NCI-H2081 treated with DMSO at 0.1 percent for 48 hours (cell line): Measurements from ENCODE around the gene MACROD1.
A peak's percentile ranks its signal among the peaks of the same experiment; 100 is the strongest.

Experiments
- DNase-seq: peaks from one replicate; lab custom pipeline; 2025; lab: John Stamatoyannopoulos, UW

The MACROD1 gene, protein sequence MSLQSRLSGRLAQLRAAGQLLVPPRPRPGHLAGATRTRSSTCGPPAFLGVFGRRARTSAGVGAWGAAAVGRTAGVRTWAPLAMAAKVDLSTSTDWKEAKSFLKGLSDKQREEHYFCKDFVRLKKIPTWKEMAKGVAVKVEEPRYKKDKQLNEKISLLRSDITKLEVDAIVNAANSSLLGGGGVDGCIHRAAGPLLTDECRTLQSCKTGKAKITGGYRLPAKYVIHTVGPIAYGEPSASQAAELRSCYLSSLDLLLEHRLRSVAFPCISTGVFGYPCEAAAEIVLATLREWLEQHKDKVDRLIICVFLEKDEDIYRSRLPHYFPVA

DNA sequence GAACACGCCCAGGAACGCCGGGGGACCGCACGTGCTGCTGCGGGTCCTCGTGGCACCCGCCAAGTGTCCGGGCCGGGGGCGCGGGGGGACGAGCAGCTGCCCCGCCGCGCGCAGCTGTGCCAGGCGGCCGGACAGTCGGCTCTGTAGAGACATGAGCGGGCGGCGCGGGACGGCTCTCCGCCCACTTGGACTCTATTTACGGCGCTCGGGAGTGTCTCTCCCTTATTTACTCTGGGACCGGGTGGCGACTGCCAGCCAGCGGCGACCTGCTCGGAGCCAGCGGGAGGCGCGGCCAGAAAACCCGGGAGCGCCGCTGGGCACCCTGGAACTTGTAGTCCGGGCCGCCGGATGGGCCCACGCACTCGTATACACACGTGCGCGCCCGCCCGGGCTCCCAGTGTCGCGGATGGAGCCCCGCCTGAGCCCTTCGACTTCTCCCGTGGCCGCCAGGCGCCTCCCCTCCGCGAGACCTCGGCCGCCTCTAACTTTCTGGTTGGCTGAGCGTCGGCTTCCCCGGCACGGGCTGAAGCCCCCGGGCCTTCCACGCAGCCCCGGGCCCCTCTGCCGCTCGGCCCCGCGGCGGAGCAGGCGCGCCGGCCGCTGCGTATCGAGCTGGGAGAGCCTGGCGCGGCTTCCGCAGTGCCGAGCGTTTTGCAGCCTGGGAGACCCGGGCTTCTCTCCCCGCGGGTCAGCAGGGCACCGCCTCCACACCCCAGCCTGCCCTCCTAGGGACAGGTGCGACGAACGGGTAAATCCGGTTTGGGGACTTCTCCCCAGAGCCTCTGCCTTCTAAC lies at the start of gene MACROD1:
Gene MACROD1 (minus strand): TSS at position 272 of the 794 bp plus-strand sequence. CDS start 119 bp downstream, at position 153.
- DNase-seq: peak; percentile 59

DNA sequence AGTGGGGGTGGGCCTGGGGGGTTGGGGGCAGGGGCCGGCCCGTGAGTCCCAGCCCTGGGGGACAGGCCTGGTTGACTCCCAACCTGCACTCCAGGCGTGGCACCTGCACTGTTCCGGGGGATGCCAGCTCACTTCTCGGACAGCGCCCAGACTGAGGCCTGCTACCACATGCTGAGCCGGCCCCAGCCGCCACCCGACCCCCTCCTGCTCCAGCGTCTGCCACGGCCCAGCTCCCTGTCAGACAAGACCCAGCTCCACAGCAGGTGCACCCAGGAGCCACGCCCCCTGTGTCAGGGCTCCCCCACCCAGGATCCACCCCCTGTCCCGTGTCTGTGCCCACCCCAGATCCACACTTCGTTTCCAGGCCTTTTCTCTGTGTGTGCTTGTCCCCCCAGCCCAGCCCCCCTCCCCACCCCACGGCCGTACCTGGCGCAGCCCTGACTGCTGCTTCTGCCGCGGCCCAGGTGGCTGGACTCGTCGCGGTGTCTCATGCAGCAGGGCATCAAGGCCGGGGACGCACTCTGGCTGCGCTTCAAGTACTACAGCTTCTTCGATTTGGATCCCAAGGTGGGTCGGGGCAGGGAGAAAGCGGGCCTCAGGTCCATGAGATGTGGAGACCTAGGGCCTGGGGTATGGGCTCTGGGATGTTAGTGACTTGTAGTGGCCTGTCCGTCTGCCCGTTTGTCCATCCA lies 45.4 kb upstream of the MACROD1 start:
- DNase-seq: no peak

DNA sequence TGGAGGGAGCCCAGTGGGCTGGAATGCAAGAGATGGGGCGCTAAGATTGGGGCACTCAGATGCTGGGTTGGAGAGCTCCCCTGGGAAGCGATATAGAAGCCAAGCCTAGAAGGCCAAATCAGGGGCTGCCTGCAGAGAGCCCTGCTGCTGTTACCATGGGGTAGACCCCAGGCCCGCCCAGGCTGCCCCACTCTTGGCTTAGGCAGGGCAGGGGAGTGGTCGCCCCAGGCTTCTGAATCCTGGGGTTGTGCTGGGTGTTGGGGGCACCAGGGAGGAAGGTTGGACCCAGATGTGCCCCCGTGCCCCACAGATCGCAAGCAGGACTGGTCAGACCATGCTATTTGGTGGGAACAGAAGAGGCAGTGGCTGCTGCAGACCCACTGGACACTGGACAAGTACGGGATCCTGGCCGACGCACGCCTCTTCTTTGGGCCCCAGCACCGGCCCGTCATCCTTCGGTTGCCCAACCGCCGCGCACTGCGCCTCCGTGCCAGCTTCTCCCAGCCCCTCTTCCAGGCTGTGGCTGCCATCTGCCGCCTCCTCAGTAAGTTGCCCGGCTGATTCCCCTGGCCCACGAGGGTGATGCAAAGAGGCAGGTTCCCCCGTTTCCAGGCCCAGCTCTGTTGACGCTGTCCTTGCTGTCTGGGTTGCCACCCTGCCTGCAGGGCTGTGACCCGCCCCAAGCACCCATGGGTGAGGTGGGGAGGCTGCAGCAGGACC lies 44.5 kb upstream of the MACROD1 start:
- no peak for DNase-seq

DNA sequence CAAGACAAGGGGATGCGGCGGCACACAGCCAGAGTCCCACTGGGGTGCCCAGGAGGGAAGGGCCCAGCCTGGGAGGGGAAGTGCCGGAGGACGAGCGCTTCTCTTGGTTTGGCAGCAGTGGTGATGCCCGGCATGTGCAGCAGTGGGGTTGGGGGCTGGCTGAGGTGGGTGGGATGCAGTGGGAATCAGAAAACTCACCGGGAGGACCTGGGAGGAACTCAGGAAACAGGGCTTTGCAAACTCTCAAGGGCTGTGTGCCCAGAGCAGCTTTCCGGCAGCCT lies 43.6 kb upstream of the MACROD1 start:
- DNase-seq: no peak

DNA sequence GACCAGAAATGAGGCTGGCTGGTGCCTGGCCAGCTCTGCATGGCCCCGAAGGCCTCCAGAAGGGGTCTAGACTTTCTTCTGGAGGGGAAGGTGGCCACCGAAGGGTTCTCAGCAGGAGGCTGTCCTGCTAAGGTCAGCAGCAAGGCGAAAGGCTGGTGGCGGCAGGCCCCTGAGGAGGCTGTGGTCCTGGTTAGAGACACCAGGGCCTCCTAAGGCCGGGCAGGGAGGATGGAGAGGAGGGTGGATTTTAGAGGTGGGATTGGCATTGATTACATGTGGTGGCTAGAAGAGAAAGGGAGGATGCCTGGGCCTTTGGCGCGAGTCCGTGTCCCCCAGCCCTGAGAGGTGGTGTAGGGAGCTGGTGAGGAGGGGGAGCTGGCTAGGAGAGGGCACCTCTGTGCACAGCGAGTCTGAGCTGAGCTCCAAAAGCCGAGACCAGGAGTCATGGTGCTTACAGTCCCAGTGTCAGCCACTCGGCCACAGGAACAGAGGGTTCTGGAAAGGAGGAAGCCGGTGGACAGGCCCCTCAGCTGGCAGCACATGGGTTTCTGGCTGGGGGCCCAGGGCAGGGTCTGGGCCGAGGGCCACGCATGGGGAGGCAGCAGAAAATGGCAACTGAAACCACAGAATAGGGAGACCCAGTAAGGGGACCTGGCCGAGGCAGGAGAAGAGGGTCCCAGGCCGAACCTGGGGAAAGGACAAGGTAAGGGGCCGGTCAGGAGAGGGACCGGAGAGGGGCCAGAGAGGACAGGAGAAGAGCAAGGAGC lies 43.1 kb upstream of the MACROD1 start:
- no peak for DNase-seq

DNA sequence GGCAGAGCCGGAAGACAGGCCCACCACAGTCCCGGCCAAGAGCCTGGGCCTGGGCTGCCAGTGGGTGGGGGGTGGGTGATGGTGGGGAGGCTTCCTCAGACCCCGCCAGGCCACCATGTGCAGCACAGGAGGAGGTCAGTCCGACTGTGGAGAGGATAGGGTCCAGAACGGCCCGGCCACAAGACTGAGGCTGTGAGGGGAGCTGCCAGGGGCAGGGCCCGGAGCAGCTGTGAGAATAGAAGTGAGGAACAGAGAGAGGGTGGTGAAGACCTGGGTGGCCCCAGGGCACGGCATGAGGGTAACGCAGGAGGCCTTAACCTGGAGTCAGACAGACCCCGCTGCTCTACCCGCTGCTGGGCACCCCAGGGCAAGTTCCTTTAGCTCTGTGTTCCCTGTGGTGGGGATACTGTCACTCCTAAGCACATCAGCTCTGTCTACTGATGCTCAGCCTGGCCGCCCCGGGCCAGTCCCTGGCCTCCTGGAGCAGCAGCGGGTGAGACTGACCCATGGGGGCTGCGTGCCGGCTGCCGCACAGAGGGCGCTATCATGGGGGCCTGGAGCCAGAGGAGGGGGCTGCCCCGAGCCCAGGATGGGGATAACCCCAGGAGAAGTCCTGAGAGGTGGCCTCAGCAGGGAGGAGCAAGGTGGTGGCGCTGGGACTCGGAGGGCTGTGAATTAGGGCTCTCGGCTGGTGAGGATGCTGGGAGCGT lies 42.3 kb upstream of the MACROD1 start:
- no peak for DNase-seq

DNA sequence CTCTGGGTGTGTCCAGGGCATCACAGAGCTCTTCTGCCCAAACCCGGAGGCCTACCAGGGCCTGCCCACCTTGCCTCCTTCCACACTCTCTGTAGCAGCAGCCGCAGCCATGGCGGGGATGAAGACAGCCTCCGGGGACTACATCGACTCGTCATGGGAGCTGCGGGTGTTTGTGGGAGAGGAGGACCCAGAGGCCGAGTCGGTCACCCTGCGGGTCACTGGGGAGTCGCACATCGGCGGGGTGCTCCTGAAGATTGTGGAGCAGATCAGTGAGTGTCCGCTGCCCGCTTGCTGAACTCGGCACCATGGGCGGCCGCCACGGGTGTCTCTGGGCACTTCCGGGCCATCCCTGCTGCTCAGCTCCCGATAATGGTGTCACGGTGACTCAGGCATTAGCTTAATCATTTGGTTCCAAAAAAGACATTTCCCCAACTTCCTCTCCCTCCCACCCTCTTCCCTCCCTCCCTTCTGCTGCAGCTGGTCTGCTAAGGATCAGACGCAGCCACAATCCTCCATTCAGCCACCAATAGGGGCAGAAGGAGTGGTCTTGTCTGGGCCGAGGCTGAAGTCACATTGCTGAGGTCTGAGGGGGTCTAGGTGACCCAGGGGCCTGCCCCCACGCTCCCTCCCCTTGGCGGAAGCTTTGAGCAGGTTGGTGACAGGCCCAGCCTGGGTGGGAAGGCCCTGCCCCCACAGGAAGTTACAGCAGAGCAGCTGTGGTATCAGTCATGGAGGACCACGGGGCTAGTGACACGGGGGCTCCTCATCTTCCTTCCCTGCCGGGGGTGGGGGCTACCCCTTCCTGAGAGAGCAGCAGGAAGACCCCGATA lies 41.6 kb upstream of the MACROD1 start:
- DNase-seq: no peak

DNA sequence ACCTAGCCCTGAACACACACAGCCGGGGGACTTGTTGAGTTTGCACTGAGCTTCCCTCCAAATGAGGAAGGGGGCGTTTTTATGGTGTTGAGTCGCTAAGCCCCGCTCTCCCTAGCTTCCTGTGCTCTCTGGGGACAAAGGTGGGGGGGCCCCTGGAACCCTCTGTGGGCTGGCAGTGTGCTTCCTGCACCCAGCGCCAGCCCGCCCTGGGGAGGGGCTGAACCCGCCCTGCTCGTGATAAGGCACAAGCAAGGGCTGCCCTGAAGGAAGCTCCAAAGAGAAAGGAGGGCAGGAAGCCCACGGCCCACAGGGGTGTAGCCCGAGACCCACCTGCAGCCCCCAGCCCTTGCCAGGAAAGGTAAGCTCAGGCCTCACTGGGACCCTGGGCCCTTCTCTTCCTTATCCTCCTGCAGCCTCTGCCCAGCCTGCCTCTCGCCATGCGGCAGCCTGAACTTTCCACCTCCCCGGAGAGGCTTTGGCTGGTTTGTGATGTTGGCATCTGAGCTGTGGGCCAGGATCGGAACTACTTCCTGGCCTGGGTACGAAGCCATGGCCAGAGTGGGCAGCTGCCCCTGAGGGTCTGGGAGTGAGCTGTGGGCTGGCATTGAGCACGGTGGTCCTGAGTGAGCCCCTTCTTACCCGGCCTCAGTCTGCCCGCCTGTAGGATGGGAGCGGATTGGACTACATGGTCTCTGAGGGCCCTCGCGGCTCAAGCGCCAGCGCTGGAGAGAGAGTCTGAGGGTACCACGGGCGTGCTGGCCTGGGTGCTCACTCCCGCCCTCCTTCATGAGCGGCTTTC lies 40.7 kb upstream of the MACROD1 start, which contains the start of gene FERMT3:
Gene FERMT3 (plus strand): TSS at position 265 of the 799 bp plus-strand sequence. CDS start 644 bp downstream, outside the sequence.
- DNase-seq: no peak

DNA sequence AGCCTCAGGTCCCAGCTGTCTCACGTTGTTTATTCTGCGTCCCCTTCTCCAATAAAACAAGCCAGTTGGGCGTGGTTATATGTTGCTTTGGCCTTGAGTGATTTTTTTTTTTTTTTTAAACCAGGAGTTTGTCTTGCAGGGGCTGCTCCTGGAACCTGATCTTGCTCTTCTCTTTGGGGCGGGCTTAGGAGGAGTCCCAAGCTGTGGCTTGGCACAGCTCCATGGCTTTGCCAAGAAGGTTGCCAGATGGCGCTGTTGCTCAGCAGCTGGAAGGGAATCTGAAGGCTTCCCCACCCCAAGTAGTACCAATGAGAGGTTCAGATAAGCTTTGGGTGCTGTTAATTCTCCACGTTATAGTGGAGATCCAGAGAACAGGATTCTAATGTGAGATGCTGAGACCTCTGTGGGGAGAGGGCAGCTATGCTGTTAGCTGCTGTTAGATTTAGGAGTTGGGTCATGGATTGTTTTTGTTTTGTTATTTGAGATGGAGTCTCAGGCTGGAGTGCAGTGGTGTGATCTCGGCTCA lies 38.6 kb upstream of the MACROD1 start:
- DNase-seq: no peak

DNA sequence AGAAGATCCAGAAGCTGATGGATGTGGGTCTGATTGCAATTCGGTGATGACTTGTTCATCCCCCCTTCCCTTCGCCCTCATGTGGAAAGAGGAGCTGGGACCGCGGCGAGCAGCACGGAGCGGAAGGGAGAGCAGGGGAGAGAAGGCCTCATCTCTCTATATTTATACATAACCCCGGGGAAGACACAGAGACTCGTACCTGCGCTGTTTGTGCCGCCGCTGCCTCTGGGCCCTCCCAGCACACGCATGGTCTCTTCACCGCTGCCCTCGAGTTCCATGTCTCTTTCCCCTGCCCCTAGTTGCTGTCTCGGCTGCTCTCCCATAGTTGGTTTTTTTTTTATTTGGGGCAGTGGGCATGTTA lies 38.1 kb upstream of the MACROD1 start:
- no peak for DNase-seq

DNA sequence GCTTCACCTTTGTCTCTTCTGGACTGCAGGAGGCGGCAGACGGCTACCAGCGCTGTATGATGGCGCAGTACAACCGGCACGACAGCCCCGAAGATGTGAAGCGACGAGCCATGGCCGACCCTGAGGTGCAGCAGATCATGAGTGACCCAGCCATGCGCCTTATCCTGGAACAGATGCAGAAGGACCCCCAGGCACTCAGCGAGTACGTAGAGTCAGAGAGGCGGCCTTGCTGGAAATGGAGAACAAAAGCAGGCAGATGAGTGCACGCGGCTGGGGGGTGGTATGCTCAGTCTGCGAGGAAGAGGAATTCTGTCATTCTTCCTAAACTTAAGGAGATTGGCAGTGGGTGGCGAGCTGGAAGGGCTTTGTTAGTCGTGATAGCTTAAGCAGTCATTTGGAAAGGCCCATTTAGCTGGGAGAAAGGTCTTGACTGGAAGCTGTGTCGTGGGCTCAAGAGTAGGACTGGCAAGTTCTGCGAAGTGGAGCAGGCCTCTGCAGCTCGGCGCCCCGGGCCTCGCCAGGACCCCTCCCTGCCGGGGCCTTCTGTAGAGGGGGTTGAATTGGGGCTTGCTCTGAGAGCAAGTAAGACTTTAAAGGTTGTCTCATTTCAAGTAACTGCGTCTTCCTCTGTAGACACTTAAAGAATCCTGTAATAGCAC lies 37.6 kb upstream of the MACROD1 start:
- DNase-seq: no peak

DNA sequence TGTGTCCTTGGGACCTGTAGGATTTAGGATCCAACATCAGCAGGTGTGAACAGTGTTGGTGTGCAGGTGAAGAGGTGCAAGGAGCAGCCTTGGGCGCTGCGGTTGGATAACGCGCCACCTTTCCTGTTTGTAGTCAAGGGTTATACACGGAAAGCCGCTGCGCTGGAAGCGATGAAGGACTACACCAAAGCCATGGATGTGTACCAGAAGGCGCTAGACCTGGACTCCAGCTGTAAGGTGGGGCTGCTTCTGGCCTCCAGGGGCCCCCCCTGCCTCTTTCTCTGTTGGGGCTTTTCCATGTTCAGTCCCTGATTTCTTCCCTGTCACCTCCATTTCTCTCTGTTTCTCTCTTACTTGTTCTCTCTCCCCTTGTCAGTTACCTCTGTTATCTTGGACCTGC lies 37.1 kb upstream of the MACROD1 start:
- DNase-seq: no peak

DNA sequence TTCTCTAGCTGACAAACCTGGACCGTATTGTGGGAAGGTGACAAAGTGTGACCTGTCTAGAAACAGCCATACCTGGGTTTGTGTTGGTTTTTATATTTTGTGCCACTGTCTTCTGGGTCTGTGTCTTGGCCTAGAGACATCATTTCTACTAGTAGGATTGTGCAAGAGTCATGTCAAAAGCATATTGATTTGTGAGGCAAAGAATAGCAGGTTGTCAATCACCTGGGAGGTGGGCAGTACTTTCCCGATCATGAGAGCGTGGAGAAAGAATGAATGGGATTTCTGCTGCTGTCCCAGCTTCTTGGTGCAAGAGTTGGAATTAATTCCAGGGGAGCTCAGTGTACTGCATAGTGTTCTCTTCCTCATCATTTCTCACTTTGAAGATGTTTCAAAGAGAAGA lies 35.6 kb upstream of the MACROD1 start:
- no peak for DNase-seq

DNA sequence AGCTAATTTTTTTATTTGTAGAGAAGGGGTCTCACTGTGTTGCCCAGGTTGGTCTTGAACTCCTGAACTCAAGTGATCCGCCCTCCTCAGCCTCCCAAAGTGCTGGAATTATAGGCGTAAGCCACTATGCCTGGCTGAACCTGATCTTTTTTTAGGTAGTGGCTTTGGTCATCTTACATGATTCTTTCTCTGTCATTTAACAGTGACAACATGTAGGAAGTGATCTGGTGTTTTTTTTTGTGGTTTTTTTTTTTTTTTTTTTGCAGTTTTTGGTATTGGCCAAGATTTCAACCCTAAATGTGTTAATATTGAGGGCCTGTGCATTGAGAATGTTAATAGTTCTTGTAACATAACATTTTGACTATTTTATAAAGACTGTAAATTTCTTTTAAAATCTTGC lies 32.6 kb upstream of the MACROD1 start:
- no peak for DNase-seq

DNA sequence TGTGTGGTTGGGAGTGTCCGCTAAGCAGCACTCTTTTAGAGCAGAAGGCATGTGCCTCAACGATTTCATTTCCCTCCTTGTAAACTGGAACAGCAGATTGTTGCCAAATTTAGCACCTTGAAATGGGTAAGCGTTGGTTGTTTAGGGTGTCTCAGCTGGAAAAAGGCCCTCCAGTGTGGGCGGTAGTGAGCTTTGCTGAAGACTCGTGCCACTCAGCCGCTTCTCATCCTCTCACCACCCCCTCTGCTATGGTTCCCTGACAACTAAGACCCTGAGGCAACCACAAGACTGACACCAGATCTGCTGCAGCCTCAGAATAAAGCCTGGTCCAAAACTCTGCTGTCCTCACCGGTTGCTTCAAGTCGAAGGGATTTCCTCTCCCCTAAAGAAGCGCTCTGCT lies 30.7 kb upstream of the MACROD1 start:
- DNase-seq: no peak

DNA sequence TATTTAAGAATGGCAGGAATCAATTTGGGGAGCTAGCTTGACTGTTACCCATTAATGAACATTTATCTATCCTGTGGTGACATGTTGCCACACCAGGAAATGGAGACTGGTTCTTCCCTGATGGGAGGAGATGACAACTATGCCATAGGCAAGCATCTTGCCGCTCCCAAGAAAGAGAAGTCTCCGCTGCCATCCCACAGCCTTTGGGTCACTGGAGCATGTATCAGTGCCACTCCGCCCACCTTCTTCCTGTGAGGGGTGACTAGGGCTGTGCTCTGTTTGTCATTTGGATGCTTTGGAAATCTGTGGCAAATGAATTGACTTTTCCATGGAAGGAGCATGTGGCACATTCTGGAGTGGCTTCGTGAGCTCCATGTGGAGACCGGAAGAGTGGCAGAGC lies 26.5 kb upstream of the MACROD1 start:
- no peak for DNase-seq

DNA sequence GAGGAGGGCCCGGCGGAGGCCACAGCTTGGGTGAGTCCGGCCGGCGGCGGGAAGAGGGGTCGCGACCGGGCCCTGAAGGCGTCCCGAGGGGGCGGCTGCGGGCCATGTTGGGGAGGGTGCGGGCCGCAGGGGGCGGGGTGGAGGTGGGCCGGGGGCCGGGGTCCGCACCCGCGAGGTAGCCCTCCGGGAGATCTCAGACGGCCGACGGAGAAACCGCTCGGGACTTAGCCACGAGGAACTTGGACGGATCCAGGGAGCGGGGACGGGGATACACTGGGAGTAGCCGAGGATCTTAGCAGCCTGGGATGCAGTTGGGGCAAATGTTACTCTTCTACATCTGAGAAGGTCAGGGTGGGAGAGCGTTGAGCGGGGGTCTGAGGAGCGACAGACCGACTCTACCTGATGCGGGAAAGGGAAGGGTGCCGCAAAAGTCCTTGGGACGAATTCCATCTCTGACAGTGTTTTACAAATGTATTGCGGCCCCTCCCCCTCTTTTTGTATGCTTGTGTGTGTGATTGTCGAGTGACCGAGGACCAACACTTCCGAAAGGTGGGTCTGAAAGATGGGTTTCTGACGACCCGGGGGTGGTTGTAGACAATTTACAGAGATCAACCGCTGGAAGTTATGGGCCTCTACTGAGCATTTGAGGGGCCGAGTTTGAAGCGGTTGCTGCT lies 20.7 kb upstream of the MACROD1 start:
- no peak for DNase-seq
